ENCODE measurements around the gene PLA2G6. TPM values are rescaled to one million over a fixed set of nuclear protein-coding genes. Genes with fewer than 3 reads are reported as not detected.

PLA2G6 gene
- total RNA-seq, 1 experiment from 2014 or later: 18.7 TPM

GRCh38 chr22:38081941-38082828 lies 99.4 kb downstream of the PLA2G6 start:
- Mint-ChIP-seq H3K9me3 (ENCODE audit: unreplicated experiment) (no peaks in the 10 kb centered on the region), H3K27ac (ENCODE audit: unreplicated experiment) (no peak overlapping the region), H3K4me3 (ENCODE audit: unreplicated experiment) (no peak overlapping the region), H3K4me1 (ENCODE audit: low read depth, unreplicated experiment) (peaks cover 6% of the 10 kb centered on the region), H3K36me3 (ENCODE audit: insufficient read depth, unreplicated experiment) (peaks cover 10% of the 10 kb centered on the region), H3K27me3 (ENCODE audit: insufficient read depth, unreplicated experiment) (no peaks in the 10 kb centered on the region)
- BruUV-seq (replicated peaks): no TSS peak
- no peak overlapping the region for H3K4me3 ChIP-seq (ENCODE audit: low read depth, low read length)
- no peak for DNase-seq
- H3K4me1 ChIP-seq: peaks cover 3% of the 10 kb centered on the region; the same call in 1 of the 2 replicates
- H3K9me3 ChIP-seq: no peaks in the 10 kb centered on the region
- CTCF ChIA-PET: no interaction called here
- H3K36me3 ChIP-seq (ENCODE audit: control insufficient read depth, insufficient read depth, low read length): peaks cover 1% of the 10 kb centered on the region; the same call in 1 of the 2 replicates
- no peaks in the 10 kb centered on the region for H3K27me3 ChIP-seq (replicated peaks; ENCODE audit: control insufficient read depth, insufficient read depth, low read length)
- intact Hi-C loops (cut with micrococcal nuclease; ENCODE audit: unreplicated experiment): no loop called here
- TF ChIP-seq CTCF (IDR thresholded peaks at IDR 0.05; ENCODE audit: insufficient read depth in 1 of 2, low read depth in 1 of 2, low read length in 1 of 2, severe bottlenecking in 1 of 2, unreplicated experiment in 1 of 2): no peak
- POLR2A ChIA-PET: no interaction called here

- peaks cover 8% of the 10 kb centered on the region for H3K36me3 Mint-ChIP-seq (ENCODE audit: insufficient read depth, unreplicated experiment)
- H3K4me3 Mint-ChIP-seq (ENCODE audit: unreplicated experiment): no peak overlapping the region
- H3K27ac Mint-ChIP-seq (ENCODE audit: unreplicated experiment): no peak overlapping the region
- H3K9me3 Mint-ChIP-seq (ENCODE audit: unreplicated experiment): no peaks in the 10 kb centered on the region
- Histone ChIP-seq H3K4me3 (ENCODE audit: low read depth, low read length) (no peak overlapping the region), H3K36me3 (ENCODE audit: control insufficient read depth, insufficient read depth, low read length) (peaks cover 1% of the 10 kb centered on the region; the same call in 1 of the 2 replicates), H3K9me3 (no peaks in the 10 kb centered on the region), H3K4me1 (peaks cover 3% of the 10 kb centered on the region; the same call in 1 of the 2 replicates), H3K27me3 (replicated peaks; ENCODE audit: control insufficient read depth, insufficient read depth, low read length) (no peaks in the 10 kb centered on the region)
- no TSS peak for BruUV-seq (replicated peaks)
- H3K27me3 Mint-ChIP-seq (ENCODE audit: insufficient read depth, unreplicated experiment): no peaks in the 10 kb centered on the region
- CTCF ChIA-PET: no interaction called here
- no peak for DNase-seq
- intact Hi-C loops (cut with micrococcal nuclease; ENCODE audit: unreplicated experiment): no loop called here
- H3K4me1 Mint-ChIP-seq (ENCODE audit: low read depth, unreplicated experiment): peaks cover 6% of the 10 kb centered on the region
- TF ChIP-seq CTCF (IDR thresholded peaks at IDR 0.05; ENCODE audit: insufficient read depth in 1 of 2, low read depth in 1 of 2, low read length in 1 of 2, severe bottlenecking in 1 of 2, unreplicated experiment in 1 of 2): no peak
- POLR2A ChIA-PET: no interaction called here
These were observed 100.0 kb downstream of the PLA2G6 start for GRCh38 chr22:38081636-38081940.

GRCh38 chr22:38080850-38081635 lies 100.6 kb downstream of the PLA2G6 start:
- no peak for DNase-seq
- POLR2A ChIA-PET: no interaction called here
- Histone ChIP-seq H3K36me3 (ENCODE audit: control insufficient read depth, insufficient read depth, low read length) (no peaks in the 10 kb centered on the region), H3K4me3 (ENCODE audit: low read depth, low read length) (no peak overlapping the region), H3K9me3 (no peaks in the 10 kb centered on the region), H3K4me1 (peaks cover 3% of the 10 kb centered on the region; the same call in 1 of the 2 replicates), H3K27me3 (replicated peaks; ENCODE audit: control insufficient read depth, insufficient read depth, low read length) (no peaks in the 10 kb centered on the region)
- BruUV-seq (replicated peaks): no TSS peak
- intact Hi-C loops (cut with micrococcal nuclease; ENCODE audit: unreplicated experiment): no loop called here
- Mint-ChIP-seq H3K4me3 (ENCODE audit: unreplicated experiment) (no peak overlapping the region), H3K4me1 (ENCODE audit: low read depth, unreplicated experiment) (peaks cover 6% of the 10 kb centered on the region), H3K27ac (ENCODE audit: unreplicated experiment) (no peak overlapping the region), H3K36me3 (ENCODE audit: insufficient read depth, unreplicated experiment) (peaks cover 8% of the 10 kb centered on the region), H3K27me3 (ENCODE audit: insufficient read depth, unreplicated experiment) (no peaks in the 10 kb centered on the region), H3K9me3 (ENCODE audit: unreplicated experiment) (no peaks in the 10 kb centered on the region)
- no peak for TF ChIP-seq CTCF (IDR thresholded peaks at IDR 0.05; ENCODE audit: insufficient read depth in 1 of 2, low read depth in 1 of 2, low read length in 1 of 2, severe bottlenecking in 1 of 2, unreplicated experiment in 1 of 2)
- CTCF ChIA-PET: no interaction called here

Measured in Caco-2 (cell line).